ENCODE data around the gene PLEKHA8.

PLEKHA8 gene

DNA sequence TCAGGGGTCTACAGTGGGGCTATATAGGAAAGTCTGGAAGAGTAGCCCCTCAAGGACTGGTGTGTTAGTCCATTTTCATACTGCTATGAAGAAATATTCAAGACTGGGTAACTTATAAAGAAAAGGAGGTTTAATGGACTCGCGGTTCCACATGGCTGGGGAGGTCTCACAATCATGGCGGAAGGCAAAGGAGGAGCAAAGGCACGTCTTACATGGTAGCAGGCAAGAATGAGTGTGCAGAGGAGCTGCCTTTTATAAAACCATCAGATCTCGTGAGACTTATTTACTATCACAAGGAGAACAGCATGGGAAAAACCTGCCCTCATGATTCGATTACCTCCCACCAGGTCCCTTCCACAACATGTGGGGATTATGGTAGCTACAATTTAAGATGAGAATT, 4.7 kb upstream of the PLEKHA8 start:
- no peak for DNase-seq (ENCODE audit: low spot score)

DNA sequence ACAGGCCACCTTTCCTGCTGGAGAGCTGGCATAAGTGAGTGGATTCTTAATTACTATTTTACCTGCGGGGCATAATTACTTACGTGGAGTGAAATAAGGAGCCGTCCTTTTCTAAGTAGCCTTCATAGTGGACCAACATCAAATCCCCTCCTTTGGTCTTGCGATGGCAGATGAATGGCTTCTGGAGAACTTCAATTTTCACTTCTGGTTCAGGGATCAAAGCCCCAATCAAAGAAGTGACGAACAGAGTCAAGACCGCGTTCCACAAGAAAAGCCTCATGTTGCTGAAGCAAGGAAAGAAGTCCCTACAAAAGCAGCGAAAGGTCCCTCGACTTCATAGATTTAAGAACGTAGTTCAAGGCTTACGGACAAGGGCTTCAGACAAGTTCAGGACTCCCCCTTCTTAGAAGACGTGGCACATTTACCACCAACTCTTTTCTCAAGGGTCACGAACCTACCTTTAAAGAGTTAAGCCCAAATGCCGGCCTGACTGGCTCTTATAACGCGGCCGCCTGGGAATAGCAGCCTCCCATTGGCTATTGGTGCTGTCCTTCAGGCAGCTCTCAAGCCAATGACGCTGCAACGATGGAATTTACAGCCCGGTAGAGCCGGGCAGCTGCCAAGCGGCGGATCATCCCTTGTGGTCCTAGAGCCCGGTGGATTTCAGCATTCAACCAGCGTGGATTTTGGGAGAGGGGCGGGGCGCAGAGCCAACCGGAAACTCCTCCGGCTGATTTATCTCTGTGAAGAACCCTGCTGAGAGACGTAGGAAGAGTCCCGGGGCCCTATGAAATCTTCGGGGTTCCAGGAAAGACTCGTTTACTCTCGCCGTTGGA, 1.8 kb upstream of the PLEKHA8 start, which contains the start of gene FKBP14:
Gene FKBP14, minus strand, starts transcription at position 474 of the 836 bp plus-strand sequence. Its CDS starts 194 bp downstream, at position 280.
- DNase-seq (ENCODE audit: low spot score) = peak; percentile 96

DNA sequence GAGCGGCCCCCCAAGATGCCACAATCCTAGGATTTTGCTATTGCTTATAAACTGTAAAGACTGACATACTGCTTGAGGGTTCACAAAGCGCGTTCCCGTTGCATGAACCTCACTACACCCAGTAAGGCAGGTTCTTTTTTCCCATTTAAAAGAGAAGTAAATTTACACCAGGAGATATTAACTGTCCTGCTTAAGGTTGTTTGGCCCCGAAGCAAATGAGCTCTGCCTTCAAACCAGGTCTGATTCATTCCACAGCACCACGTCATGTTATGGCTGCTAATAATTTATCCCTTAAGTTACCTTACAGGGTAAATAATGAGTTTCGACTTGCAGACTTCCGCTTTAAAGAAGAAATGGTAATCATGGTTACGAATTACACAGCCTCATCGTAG, 1.2 kb upstream of the PLEKHA8 start:
- DNase-seq (ENCODE audit: low spot score) = peak; percentile 49

DNA sequence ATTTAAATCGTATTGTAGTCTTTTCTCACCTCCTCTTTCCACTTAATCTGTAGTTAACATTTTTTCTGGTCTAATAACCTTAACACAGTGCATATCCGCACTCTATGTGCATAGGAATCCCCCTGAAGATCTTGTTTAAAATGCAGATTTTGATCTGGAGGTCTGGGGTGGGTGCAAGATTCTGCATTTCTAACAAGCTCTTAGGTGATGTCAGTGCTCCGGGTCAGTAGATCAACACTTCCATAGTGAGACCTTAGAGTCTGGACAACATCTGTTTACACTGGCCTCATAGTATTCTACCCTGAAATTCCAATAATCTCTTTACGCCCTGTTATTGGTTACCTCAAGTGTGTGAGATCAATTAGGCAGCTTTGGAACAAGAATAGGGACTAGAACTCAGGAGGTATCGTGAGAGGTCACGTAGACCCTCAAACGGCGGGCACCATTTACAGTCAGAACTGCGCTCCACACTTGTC, 434 bp upstream of the PLEKHA8 start:
- DNase-seq (ENCODE audit: low spot score) = no peak

DNA sequence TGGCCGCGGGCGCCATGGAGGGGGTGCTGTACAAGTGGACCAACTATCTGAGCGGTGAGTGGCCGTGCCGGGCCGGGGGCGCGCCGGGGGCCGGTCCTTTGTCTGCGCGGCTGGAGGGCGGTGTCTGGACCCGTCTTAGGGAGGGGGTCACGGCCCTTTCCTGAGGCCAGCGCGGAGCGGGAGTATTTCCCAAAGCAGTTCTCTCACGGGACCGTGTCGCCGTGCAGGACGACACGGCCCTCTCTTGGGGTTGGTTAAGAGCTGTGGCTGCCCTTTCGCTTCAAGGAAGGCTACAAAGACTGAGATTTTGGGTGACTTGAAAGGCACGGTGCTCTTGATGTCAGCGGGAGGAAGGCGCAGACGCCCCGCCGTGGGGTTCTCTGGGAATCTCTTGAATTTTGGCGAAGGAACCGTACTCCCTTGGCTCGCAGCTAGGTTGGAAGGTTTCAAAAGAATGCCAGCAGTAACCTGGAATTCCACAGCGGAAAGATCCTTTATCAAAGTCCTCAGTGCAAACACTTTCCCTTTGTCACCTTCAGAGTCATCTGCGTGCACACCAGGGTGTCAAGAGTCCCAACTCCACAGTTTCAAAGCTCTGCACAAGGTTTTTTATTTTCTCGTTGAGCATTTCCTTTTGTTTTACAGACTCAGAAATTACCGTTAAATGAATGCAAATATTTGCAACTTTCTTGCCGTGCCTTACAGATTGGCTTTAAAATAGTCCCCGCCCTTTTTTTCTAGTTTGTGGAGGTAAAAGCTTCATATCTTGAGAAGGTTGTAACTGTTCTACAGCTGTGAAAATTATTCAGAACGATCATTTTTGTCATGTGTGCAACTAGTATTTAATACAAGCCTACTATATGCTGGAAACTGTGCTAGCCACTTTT, 780 bp downstream of the PLEKHA8 start:
- no peak for DNase-seq (ENCODE audit: low spot score)

DNA sequence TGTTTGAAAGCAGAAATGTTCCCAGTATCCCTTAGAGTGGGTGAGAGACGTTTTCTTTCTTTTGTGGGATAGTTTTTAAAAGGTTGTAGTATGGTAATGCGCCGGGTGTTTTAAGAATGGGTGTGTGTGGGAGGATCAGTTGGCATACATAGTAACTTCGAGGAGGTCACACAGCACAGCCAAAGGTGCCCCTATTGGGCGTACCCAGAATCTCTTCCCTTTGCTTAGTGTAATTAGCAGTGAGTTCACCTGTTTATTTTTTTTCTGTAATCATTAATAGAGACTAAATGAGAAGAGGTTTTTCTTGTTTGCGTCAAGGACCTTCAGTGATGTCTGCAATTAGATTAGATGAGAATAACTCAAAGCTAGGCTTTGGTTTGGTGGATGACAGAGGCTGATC, 1.5 kb downstream of the PLEKHA8 start:
- no peak for DNase-seq (ENCODE audit: low spot score)

DNA sequence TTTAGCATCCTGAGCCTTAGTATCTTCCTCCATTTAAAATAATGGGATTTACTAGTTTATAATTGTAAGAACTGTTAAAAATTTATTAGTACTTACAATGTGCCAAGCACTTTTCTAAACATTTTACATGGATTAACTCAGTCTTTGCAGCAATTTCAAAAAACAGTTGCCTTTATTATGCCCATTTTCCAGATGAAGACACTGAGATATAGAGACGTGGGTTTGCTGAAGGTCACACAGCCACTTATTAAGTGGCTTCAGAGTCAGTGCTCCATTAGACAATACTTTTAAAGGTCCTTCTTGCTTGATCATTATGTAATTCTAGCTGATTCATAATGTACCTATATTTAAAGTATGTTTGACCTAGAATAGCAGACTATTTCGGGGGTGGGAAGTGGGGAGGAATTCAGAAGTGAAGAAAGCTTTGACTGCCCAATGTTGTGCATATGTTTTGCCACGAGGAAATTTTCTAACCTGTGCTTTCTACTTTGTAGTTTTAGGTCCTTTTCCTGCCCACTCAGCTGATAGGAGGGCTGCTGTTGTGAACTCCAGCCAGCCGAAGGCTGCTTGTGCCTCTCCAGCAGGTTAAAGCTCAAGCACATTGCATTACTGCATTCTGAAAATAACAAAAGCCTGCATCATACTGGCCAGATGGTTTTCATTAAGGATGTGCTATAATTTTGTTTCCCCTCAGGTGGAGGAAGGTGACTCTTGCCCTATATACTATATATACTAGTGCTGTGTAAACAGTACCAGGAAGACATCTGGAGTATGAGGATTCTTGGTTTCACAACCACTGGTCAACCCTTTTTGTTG, 4.3 kb downstream of the PLEKHA8 start:
- no peak for DNase-seq (ENCODE audit: low spot score)

DNA sequence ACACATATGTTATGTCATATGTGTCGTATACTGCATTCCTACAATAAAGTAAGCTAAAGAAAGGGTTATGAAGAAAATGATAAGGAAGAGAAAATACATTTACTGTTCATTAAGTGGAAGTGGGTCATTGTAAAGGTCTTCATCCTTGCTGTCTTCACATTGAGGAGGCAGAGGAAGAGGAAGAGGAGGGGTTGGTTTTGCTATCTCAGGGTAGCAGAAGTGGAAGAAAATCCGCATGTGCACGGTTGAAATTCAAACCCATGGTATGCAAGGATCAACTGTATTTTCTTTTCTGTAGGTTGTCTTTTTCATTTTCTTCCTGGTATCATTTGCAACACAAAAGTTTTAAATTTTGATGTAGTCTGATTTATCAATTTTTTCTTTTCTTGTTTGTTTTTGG, 6.3 kb downstream of the PLEKHA8 start:
- DNase-seq (ENCODE audit: low spot score) = no peak

DNA sequence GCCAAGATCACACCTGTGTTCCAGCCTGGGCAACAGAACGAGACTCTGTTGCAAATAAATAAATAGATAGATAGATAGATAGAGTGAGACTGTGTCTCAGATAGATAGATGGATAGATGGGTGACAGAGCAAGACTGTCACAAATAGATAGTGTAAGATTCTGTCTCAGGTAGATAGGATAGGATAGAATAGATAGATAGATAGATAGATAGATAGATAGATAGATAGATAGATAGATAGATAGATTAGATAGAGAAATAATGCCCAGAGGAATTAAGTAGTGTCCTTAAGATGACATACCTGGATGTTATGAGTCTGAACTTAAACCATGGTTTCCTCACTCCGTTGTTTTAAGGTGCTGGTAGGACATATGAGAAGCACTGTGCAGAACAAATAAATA, 8.0 kb downstream of the PLEKHA8 start:
- DNase-seq (ENCODE audit: low spot score) = no peak

DNA sequence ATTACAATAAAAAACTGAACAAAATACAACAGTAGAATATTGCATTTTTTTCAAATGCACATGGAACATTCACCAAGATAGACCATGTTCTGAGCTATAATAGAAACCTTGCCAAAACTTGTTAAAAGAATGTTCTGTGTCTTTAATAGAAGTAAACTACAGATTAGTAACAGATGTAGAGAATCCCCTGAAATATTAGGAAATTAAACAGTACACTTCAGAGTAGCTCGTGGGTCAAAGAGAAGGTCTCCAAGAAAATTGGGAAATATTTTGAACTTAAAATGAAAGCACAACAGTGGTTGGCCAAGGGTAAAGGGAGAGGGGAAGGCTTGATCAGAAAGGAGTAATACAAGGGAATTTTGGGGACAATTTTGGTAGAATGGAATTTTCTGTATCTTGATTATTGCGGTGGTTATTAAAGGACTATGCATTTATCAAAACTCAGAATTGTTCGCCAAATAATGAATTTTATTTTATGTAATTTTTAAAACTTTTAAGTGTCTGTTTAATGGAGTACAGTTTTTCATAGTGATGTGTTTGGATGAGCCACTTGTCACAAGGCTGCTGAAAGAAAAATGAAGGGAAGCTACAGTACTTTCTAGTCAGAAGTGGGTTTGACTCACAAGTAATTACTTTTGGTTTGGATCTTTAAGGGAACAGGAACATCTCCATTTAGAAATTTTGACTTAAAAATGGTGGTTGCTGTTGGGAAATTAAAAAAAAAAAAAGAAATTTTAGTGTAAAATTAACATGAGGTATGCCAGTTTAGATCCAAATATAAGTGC, 10.2 kb downstream of the PLEKHA8 start:
- no peak for DNase-seq (ENCODE audit: low spot score)

DNA sequence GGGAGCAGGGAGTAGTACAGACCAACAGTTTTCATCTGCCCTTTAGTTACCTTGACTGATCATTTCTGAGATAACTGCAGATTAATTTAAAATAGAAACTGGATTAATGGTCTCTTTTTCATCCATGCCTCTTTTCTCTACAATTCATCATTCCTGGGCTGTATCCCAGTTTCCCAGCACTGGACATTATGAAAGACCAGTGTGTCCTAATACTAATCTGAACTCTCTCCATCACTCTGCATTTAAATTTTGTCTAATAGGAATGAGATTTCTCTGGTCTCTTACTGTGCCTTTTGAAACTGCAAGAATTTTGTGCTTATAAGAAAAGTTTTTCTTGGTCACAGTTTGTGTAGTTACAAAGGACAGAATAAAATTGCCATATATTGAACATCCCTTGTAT, 12.7 kb downstream of the PLEKHA8 start:
- DNase-seq (ENCODE audit: low spot score) = no peak

DNA sequence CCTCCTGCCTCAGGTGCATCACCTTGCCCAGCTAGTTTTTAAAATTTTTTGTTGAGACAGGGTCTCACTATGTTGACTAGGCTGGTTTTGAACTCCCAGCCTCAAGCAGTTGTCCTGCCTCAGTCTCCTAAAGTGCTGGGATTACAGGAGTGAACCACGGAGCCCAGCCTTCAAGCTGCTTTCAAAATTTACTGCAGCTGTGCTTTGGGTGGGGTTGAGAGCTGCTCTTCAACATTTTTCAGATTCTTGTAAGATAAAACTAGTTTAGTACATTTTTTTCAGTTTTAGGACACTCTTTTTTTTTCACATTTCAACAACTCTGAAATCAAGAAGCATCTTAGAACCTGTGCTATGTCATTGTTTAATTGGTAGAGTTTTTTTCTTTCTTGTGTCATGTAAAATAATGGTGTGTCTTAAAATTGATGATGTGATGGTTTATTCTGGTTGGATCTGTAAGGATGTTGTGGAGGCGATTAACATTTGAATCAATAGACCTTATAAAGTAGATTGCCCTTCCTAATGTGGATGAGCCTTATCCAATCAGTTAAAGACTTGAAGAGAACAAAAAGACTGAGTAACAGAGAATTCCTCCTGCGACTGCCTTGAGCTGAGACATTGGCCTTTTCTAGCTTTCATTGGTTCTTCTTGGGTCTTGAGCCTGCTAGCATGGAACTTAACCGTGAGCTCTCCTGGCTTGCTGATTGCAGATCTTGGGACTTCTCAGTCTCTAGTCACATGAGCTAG, 13.5 kb downstream of the PLEKHA8 start:
- no peak for DNase-seq (ENCODE audit: low spot score)

DNA sequence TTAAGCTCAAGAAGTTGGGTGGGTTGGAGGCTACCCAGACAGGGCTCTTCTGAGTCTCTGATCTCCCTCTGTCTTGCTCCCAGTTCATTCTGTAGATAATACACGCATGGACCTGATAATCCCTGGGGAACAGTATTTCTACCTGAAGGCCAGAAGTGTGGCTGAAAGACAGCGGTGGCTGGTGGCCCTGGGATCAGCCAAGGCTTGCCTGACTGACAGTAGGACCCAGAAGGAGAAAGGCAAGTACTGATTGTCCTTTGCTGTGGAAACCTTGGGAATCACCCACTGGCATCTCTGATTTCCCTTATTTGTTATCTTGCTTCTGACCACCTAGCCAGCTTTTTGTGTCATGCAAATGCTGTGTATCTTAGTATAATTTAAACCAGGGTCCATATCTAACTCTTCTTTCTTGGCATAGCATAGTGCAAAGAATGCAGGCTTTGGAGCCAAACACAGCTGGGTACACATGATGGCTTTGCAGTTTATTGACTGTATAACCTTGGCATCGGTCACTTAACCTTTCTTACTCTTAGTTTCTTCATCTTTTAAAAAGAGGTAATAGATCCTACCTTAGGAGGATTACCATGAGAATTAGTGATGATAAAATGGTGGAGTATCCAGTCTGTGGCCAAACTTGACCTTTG, 18.0 kb downstream of the PLEKHA8 start:
- no peak for DNase-seq (ENCODE audit: low spot score)

DNA sequence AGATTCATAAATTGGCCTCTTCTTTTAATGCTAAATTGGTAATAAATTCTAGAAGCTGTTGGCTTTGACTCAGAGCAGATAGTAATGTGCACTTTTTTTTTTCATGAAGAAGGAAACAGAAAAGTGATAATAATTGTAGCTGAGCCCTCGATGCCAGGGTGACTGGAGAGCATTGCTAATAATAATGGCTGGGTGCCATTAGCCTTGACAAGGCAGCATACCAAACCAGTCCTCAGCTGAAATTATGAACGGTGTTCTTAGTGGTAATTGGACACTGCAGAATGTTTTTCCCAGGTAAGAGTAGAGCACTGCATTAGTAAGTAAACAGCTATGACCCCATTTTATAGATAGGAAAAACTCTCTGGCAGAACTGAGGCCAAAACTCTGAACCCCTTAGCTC, 18.9 kb downstream of the PLEKHA8 start:
- no peak for DNase-seq (ENCODE audit: low spot score)

DNA sequence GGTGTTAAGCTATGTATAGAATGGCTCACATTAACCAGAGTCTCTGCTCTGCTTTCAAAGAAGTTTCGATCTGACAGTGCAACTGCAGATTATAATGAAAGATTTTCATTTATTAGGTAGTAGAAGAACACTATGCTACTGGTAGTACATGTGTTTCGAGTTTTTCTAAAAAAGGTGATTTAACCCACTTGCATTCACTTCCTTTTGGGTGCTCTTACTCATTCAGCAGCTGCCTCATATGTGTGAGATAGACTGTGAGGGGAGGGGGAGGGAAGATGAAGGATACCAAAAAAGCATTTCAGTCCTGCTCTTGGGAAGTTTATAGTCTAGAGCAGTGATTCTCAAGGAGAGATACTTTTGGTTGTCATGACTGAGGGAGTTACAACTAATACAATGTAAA, 20.4 kb downstream of the PLEKHA8 start:
- DNase-seq (ENCODE audit: low spot score) = no peak

DNA sequence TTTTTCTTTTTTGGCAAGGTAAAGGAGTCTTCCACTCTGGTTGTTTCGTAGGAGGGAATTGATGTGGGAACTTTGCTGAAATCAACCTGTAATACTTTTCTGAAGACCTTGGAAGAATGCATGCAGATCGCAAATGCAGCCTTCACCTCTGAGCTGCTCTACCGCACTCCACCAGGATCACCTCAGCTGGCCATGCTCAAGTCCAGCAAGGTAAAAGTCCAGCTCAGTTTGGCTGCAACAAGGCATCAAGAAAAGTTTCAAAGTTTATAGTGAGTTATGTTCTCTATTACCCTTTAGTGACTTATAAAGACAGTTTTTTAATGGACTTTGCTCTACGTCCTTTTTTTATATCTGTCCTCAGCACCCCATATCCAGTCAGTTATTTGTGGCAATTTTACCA, 21.0 kb downstream of the PLEKHA8 start:
- no peak for DNase-seq (ENCODE audit: low spot score)

DNA sequence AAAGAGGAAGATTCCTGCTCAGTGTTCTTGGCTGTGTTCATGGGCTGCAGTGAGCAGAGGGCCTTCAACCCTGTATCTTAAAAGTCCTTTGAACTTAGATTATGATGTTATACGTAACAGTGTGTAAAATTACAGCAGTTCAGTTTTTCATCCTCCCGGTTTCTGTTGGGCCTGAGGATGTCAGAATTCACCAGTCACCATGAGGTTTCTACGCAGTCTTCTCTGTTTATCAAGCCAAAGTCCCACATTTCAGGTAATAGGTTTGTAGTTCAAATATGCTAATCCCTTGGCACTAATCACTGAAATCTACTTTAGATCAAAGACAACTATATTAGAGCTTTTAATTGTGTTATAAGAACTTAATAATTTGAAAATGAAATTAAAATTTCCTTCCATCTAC, 24.9 kb downstream of the PLEKHA8 start:
- DNase-seq (ENCODE audit: low spot score) = no peak

DNA sequence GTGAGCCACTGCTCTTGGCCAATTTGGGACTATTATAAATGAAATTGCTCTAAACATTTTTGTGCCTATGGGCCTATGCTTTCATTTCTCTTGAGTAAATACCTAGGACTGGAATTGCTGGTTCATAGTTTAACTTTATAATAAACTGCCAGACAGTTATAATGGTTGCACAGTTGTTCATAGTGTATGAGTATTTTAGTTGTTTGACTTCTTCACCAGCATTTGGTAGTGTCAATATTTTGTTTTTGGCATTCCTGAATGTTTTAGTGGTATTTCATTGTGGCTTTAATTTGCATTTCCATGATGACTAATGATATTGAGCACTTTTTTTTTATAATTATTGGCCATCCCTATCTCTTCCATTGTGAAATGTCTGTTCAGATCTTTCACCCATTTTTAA, 29.5 kb downstream of the PLEKHA8 start:
- no peak for DNase-seq (ENCODE audit: low spot score)

DNA sequence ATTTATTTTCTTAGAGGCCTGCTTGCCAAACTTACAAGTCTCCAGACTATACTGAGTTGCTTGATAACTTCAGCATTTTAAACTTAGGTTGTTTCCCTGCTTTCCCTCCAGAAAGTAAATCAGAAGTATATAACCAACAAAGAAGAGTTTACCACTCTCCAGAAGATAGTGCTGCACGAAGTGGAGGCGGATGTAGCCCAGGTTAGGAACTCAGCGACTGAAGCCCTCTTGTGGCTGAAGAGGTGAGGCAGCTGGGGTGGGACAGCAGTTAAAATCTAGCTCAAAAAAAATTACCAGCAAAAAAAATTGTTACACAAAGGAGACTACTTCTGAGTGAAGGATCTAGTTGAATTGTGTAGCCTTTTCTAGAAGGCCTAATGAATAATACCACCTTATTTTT, 33.6 kb downstream of the PLEKHA8 start:
- DNase-seq (ENCODE audit: low spot score) = peak; percentile 39

DNA sequence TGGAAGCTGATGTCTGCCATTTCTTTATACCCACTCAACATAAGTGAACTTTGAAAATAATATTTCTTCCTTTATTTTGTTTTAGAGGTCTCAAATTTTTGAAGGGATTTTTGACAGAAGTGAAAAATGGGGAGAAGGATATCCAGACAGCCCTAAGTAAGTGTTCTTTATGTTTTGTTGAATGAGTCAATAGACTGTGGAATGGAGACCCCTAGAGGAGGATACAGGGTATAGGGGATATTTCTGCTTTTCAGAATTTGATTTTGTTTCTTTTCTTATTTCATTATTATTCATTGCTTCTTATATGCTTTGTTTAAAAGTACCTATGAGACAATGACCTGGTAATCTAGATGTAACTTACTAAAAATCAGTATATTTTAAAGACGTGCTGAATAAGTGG, 34.4 kb downstream of the PLEKHA8 start:
- peak; percentile 7 for DNase-seq (ENCODE audit: low spot score)

All from activated CD4-positive, alpha-beta T cell treated with anti-CD3 and anti-CD28 coated beads, Interleukin-2, Interleukin-4, amounts not matched to agents 100 ng/mL and 50 ng/mL, durations not matched to agents 16 hours and 8 hours (primary cell).